Glomerular endothelial cell (primary cell): ENCODE measurements around the gene NDUFB2. TPM values are rescaled to one million over a fixed set of nuclear protein-coding genes. Genes with fewer than 3 reads are reported as not detected.
"Not testable (repeated sequence)": the region's sequence is repeated elsewhere in the genome, so short reads cannot be mapped to it uniquely, and the experiment has no call there.

Experiments
- DNase-seq: peaks from one replicate; pipeline ENCODE4 v3.0.0-alpha.2; 2011; ENCODE audit warnings: low read depth, low spot score; ENCODE audit errors: extremely low read depth
- total RNA-seq: library from RNA; depleted of rRNA; stranded (reverse); fragments of >200 nt; gene quantifications from 2 replicates; pipeline ENCODE4 v1.2.3, GENCODE V29; 2015

NDUFB2 gene
- total RNA-seq, 1 donor from 2014 or later: 372 TPM

GRCh38 chr7:140732416-140732815 is 35.9 kb downstream of the NDUFB2 start:
- no peak for DNase-seq

GRCh38 chr7:140734096-140734495 is 37.6 kb downstream of the NDUFB2 start:
- DNase-seq: no peak

GRCh38 chr7:140734729-140735128 is 38.2 kb downstream of the NDUFB2 start:
- DNase-seq: no peak

- DNase-seq: no peak
Observed at GRCh38 chr7:140738280-140738679, 41.8 kb downstream of the NDUFB2 start.

GRCh38 chr7:140743255-140743654 is 46.7 kb downstream of the NDUFB2 start:
- DNase-seq: not testable (repeated sequence)

- DNase-seq: no peak
Observed at GRCh38 chr7:140744005-140744404, 47.5 kb downstream of the NDUFB2 start.

GRCh38 chr7:140745266-140746058 is 49.0 kb downstream of the NDUFB2 start:
- DNase-seq: no peak

- no peak for DNase-seq
Observed at GRCh38 chr7:140746751-140747150, 50.2 kb downstream of the NDUFB2 start.

- DNase-seq: no peak
Observed at GRCh38 chr7:140752533-140752932, 56.0 kb downstream of the NDUFB2 start.

- no peak for DNase-seq
Observed at GRCh38 chr7:140754506-140754905, 58.0 kb downstream of the NDUFB2 start.

Other genes with a start within 250 kb of the NDUFB2 start
- 31.8 and 39.3 TPM in 2 replicates for gene MKRN1, start 217.2 kb upstream of the NDUFB2 start, total RNA-seq
- 0.58 and 5.3 TPM in 2 replicates for gene DENND2A, start 55.9 kb upstream of the NDUFB2 start, total RNA-seq
- 22.5 and 22.8 TPM in 2 replicates for gene ADCK2, start 23.8 kb upstream of the NDUFB2 start, total RNA-seq
- gene BRAF, start 228.2 kb downstream of the NDUFB2 start, total RNA-seq: 14.4 and 25.4 TPM in 2 replicates